CD4-positive, alpha-beta T cell (primary cell): ENCODE data around the gene ERN1. TPM values are rescaled to one million over a fixed set of nuclear protein-coding genes. Genes with fewer than 3 reads are reported as not detected.
"Not testable (repeated sequence)": the region's sequence is repeated elsewhere in the genome, so short reads cannot be mapped to it uniquely, and the experiment has no call there.

Experiments
- ATAC-seq: fragments of 200-7000 bp; cut with Tn5 transposase; one replicate; pipeline ENCODE4 v1.10.0; 2022; ENCODE audit warnings: mild to moderate bottlenecking; ENCODE audit not compliant: poor library complexity
- CTCF ChIA-PET: fragments of 350-600 bp; sonication (Branson Sonifier 250); formaldehyde crosslinking; loops from one replicate; lab custom pipeline; 2021; ENCODE audit warnings: antibody characterized with exemption, inconsistent platforms; lab: Charles Lee
- POLR2A ChIA-PET: fragments of 350-600 bp; sonication (Branson Sonifier 250); formaldehyde crosslinking; loops from one replicate; lab custom pipeline; 2021; ENCODE audit warnings: antibody characterized with exemption, inconsistent platforms; lab: Charles Lee
- DNase-seq, 14 experiments: peaks; one replicate each; pipeline ENCODE4 v3.0.0-alpha.2; 2013 to 2020; ENCODE audit warnings: mixed read lengths in 2 of 14
- H3K27ac ChIP-seq, 2 donors: one replicate each; pipeline versions ENCODE4 v1.5.1 to v1.7.0; 2013; ENCODE audit warnings: low read length in 2 of 2, low read depth in 1 of 2, mild to moderate bottlenecking in 1 of 2
- H3K27me3 ChIP-seq, 2 experiments: 1 replicate in 1 of 2; 2 replicates in 1 of 2; pipeline versions ENCODE4 v1.6.1 to v1.7.0; 2013; ENCODE audit warnings: low read length in 2 of 2, control low read depth in 1 of 2, mild to moderate bottlenecking in 1 of 2, moderate library complexity in 1 of 2; ENCODE audit not compliant: insufficient read depth in 2 of 2, control insufficient read depth in 1 of 2
- H3K36me3 ChIP-seq: one replicate; pipeline ENCODE4 v1.6.1; 2013; ENCODE audit warnings: low read length, control low read depth; ENCODE audit not compliant: insufficient read depth
- H3K4me1 ChIP-seq: one replicate; pipeline ENCODE4 v1.6.1; 2013; ENCODE audit warnings: low read length, control low read depth; ENCODE audit not compliant: insufficient read depth
- H3K4me3 ChIP-seq: one replicate; pipeline ENCODE4 v1.5.1; 2013; ENCODE audit warnings: mild to moderate bottlenecking, low read length, moderate library complexity
- H3K9me3 ChIP-seq, 2 experiments: 1 replicate in 1 of 2; 2 replicates in 1 of 2; pipeline versions ENCODE4 v1.6.1 to v1.7.0; 2013; ENCODE audit warnings: low read length in 2 of 2, mild to moderate bottlenecking in 2 of 2, control low read depth in 1 of 2, moderate library complexity in 1 of 2; ENCODE audit not compliant: control insufficient read depth in 1 of 2, insufficient read depth in 1 of 2
- H3K27ac Mint-ChIP-seq: one replicate; pipeline ENCODE4 v1.8.0; 2020; ENCODE audit warnings: mixed read lengths
- H3K27me3 Mint-ChIP-seq: one replicate; pipeline ENCODE4 v1.8.0; 2021; ENCODE audit warnings: mixed read lengths
- H3K36me3 Mint-ChIP-seq: one replicate; pipeline ENCODE4 v1.8.0; 2021; ENCODE audit warnings: low read depth, mixed read lengths
- H3K4me1 Mint-ChIP-seq: one replicate; pipeline ENCODE4 v1.8.0; 2021; ENCODE audit warnings: low read depth, mixed read lengths
- H3K4me3 Mint-ChIP-seq: one replicate; pipeline ENCODE4 v1.8.0; 2020; ENCODE audit warnings: mild to moderate bottlenecking, mixed read lengths
- H3K9me3 Mint-ChIP-seq: one replicate; pipeline ENCODE4 v1.8.0; 2020; ENCODE audit warnings: mixed read lengths
- intact Hi-C, 2 experiments: fragments of 100-400 bp; cut with DNase I in 1 of 2; cut with micrococcal nuclease in 1 of 2; formaldehyde crosslinking; loops; one replicate each; pipeline versions ENCODE4 v1.15.1 to v1.9.0; 2023 to 2025; cut with DNase I, micrococcal nuclease
- total RNA-seq, 174 experiments: library from RNA in 2 of 174; stranded (reverse) in 2 of 174; gene quantifications; one replicate each; pipeline ENCODE4 v1.2.3 and lab custom pipeline; 2021 to 2026
- TF ChIP-seq, protein P1 (sequence below): fragments of 200-600 bp; IDR thresholded peaks from one replicate; pipeline ENCODE4 v1.8.0; 2022; ENCODE audit warnings: antibody characterized with exemption, mild to moderate bottlenecking

The ERN1 gene
- total RNA-seq, 2 experiments from 2014 or later = 62.7 to 67.8 TPM

DNA sequence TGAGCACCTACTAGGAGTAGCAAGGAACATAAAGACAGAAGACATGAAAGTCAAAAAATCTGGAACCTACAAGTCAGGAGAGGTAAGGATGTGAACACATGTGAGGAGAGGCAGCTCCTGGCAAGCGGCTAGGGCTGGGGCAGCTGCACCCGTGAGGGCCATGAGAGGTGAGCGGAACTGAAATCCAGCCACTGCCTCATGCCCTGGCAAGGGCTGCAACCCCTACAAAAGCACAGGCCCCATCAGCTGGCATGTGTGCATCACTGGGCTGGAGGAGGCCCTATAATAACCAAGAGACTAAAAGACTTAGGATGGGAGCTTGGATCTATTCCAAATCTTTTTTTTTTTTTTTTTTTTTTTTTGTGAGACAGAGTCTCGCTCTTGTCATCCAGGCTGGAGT lies 40.3 kb upstream of the ERN1 start:
- POLR2A ChIA-PET = no interaction called here
- no peaks in the 10 kb centered on the region for H3K9me3 ChIP-seq
- intact Hi-C loops = no loop called here
- no peaks in the 10 kb centered on the region for H3K27me3 ChIP-seq
- peaks cover 63% of the 10 kb centered on the region for H3K36me3 Mint-ChIP-seq
- TF ChIP-seq, protein P1, sequence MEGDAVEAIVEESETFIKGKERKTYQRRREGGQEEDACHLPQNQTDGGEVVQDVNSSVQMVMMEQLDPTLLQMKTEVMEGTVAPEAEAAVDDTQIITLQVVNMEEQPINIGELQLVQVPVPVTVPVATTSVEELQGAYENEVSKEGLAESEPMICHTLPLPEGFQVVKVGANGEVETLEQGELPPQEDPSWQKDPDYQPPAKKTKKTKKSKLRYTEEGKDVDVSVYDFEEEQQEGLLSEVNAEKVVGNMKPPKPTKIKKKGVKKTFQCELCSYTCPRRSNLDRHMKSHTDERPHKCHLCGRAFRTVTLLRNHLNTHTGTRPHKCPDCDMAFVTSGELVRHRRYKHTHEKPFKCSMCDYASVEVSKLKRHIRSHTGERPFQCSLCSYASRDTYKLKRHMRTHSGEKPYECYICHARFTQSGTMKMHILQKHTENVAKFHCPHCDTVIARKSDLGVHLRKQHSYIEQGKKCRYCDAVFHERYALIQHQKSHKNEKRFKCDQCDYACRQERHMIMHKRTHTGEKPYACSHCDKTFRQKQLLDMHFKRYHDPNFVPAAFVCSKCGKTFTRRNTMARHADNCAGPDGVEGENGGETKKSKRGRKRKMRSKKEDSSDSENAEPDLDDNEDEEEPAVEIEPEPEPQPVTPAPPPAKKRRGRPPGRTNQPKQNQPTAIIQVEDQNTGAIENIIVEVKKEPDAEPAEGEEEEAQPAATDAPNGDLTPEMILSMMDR = no peak
- DNase-seq = no peak
- no peak overlapping the region for H3K4me3 ChIP-seq
- no peak overlapping the region for H3K27ac Mint-ChIP-seq
- H3K4me3 Mint-ChIP-seq = no peak overlapping the region
- CTCF ChIA-PET = no interaction called here
- H3K36me3 ChIP-seq = peaks cover 12% of the 10 kb centered on the region
- no peak for ATAC-seq
- H3K27ac ChIP-seq = no peak overlapping the region
- H3K27me3 Mint-ChIP-seq = no peaks in the 10 kb centered on the region
- H3K4me1 Mint-ChIP-seq = no peaks in the 10 kb centered on the region
- H3K9me3 Mint-ChIP-seq = no peaks in the 10 kb centered on the region
- no peaks in the 10 kb centered on the region for H3K4me1 ChIP-seq

DNA sequence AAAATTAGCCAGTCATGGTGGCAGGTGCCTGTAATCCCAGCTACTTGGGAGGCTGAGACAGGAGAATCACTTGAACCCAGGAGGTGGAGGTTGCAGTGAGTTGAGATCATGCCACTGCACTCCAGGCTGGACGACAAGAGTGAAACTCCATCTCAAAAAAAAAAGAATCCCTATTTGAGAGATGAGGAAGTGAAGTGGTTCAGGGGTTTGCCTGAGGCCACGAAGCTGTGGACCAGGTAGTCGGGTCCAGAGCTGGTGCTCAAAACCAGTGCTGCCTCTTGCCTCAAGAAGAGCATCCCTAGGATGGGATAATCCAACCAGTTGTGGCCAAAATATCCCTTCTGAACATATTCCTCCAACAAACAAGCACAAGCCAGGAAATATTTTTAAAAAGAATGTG lies 37.7 kb upstream of the ERN1 start:
- ATAC-seq, H3K27ac Mint-ChIP-seq, H3K9me3 ChIP-seq, H3K4me3 ChIP-seq, CTCF ChIA-PET, H3K27me3 Mint-ChIP-seq, H3K9me3 Mint-ChIP-seq, intact Hi-C loops, H3K27ac ChIP-seq, H3K4me3 Mint-ChIP-seq, H3K27me3 ChIP-seq, H3K4me1 ChIP-seq, DNase-seq, H3K4me1 Mint-ChIP-seq: not testable (repeated sequence)
- peaks cover 62% of the 10 kb centered on the region for H3K36me3 Mint-ChIP-seq
- POLR2A ChIA-PET = interaction anchor here (4.0 kb wide), 1 partner anchor 22 kb away, joined by 12 read pairs; no protein-coding TSS in a partner anchor
- H3K36me3 ChIP-seq = peaks cover 13% of the 10 kb centered on the region

DNA sequence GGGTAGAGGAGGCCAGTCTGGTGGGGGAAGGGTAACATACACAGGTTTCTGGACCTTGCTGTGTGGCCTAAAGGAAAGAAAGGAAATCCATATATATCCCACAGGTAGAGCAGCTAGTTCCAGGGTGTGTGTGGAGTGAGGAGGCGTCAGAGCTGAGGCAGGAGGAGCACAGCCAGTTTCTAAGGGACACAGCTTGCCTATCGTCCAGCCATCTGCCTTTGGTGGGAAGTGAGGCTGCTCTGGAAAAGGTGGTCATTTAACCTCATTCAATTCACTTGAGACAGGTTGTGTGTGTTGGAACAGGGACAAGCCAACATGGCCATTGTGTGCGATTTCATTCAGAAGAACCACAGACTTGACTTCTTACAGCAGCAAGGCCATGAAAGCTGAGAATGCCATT lies 36.9 kb upstream of the ERN1 start:
- Mint-ChIP-seq H3K27me3 (no peaks in the 10 kb centered on the region), H3K4me3 (no peak overlapping the region), H3K4me1 (peaks cover 2% of the 10 kb centered on the region), H3K9me3 (no peaks in the 10 kb centered on the region), H3K36me3 (peaks cover 58% of the 10 kb centered on the region), H3K27ac (no peak overlapping the region)
- Histone ChIP-seq H3K36me3 (peaks cover 13% of the 10 kb centered on the region), H3K4me1 (no peaks in the 10 kb centered on the region), H3K27me3 (no peaks in the 10 kb centered on the region), H3K4me3 (no peak overlapping the region), H3K27ac (no peak overlapping the region), H3K9me3 (no peaks in the 10 kb centered on the region)
- POLR2A ChIA-PET = interaction anchor here (4.0 kb wide), 1 partner anchor 21 kb away, joined by 12 read pairs; no protein-coding TSS in a partner anchor
- TF ChIP-seq, protein P1 = no peak
- no peak for DNase-seq
- intact Hi-C loops = no loop called here
- CTCF ChIA-PET = no interaction called here
- ATAC-seq = no peak

DNA sequence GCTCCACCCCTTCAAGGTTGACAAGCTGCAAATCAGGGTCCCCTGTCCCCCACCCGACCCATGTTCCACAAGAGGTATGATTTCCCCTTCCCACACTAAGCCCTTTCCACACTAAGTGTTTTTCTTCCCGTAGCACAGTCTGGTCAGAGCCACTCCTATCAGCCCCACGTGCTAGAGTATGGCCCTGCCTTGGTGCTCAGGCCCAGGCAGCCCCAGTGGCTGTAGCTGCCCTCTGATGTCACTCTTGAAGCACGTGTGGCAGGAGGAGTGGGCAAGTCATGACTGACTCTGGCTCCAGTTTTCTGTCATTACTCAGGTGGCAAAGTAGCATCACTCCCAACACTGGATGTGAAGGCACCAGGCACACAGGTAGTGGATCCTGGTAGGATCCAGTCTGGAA lies 35.4 kb upstream of the ERN1 start:
- intact Hi-C loops = no loop called here
- H3K36me3 ChIP-seq = peaks cover 17% of the 10 kb centered on the region
- H3K27me3 Mint-ChIP-seq = no peaks in the 10 kb centered on the region
- ChIA-PET CTCF (interaction anchor here (0.5 kb wide), 1 partner anchor 313 kb away, joined by 3 read pairs; no protein-coding TSS in a partner anchor), POLR2A (no interaction called here)
- peaks cover 50% of the 10 kb centered on the region for H3K36me3 Mint-ChIP-seq
- TF ChIP-seq, protein P1 = no peak
- ATAC-seq (no peak), DNase-seq (no peak)
- H3K27me3 ChIP-seq = no peaks in the 10 kb centered on the region
- no peaks in the 10 kb centered on the region for H3K9me3 Mint-ChIP-seq
- no peak overlapping the region for H3K27ac ChIP-seq
- no peaks in the 10 kb centered on the region for H3K4me1 ChIP-seq
- no peak overlapping the region for H3K4me3 Mint-ChIP-seq
- peaks cover 7% of the 10 kb centered on the region for H3K4me1 Mint-ChIP-seq
- H3K9me3 ChIP-seq = no peaks in the 10 kb centered on the region
- no peak overlapping the region for H3K27ac Mint-ChIP-seq
- H3K4me3 ChIP-seq = no peak overlapping the region
